DND-41 (cell line): ENCODE data around the gene MAT1A.
"Not testable (repeated sequence)": the region's sequence is repeated elsewhere in the genome, so short reads cannot be mapped to it uniquely, and the experiment has no call there.

Experiments
- CTCF ChIP-seq: IDR thresholded peaks from 2 replicates; pipeline ENCODE4 v1.5.1; 2012; ENCODE audit warnings: borderline replicate concordance, low read length, moderate library complexity, mild to moderate bottlenecking; ENCODE audit not compliant: poor library complexity, severe bottlenecking; ENCODE audit errors: extremely low read depth
- EZH2 ChIP-seq: IDR thresholded peaks from 3 replicates; pipeline ENCODE4 v1.6.1; 2012; ENCODE audit warnings: borderline replicate concordance, low read depth, mild to moderate bottlenecking, moderate library complexity, low read length, inconsistent platforms; ENCODE audit not compliant: severe bottlenecking

GRCh38 chr10:80247611-80248010 is 41.8 kb downstream of the MAT1A start:
- TF ChIP-seq CTCF, EZH2: not testable (repeated sequence)
